SK-N-MC (cell line): ENCODE data around the gene INPP5E.

Experiments used
- DNase-seq: peaks from one replicate; pipeline ENCODE4 v3.0.0-alpha.2; 2011; ENCODE audit warnings: low read depth, low spot score
- H3K27ac ChIP-seq: fragments of 200-600 bp; sonication (generic); 2 replicates; pipeline ENCODE4 v1.5.1; 2016; ENCODE audit warnings: mixed run types
- H3K36me3 ChIP-seq: fragments of 200-600 bp; sonication (generic); 2 replicates; pipeline ENCODE4 v1.6.1; 2017; ENCODE audit warnings: antibody characterized with exemption, low read length, mixed read lengths; ENCODE audit not compliant: insufficient read depth
- H3K4me3 ChIP-seq: fragments of 200-600 bp; sonication (generic); 2 replicates; pipeline ENCODE4 v1.5.1; 2016
- H3K9ac ChIP-seq: fragments of 200-600 bp; sonication (generic); 2 replicates; pipeline ENCODE4 v1.8.0; 2017; ENCODE audit warnings: mixed run types, mixed read lengths; ENCODE audit not compliant: insufficient read length
- H3K9me3 ChIP-seq: fragments of 200-600 bp; sonication (generic); 2 replicates; pipeline ENCODE4 v1.6.1; 2017; ENCODE audit warnings: low read depth, mild to moderate bottlenecking, antibody characterized with exemption, low read length, moderate library complexity, mixed read lengths
- EZH2 ChIP-seq: fragments of 200-600 bp; sonication (generic); IDR thresholded peaks from one replicate; pipeline ENCODE4 v1.6.1; 2017; ENCODE audit warnings: antibody characterized with exemption
- FOXP2 ChIP-seq: optimal IDR thresholded peaks from 2 replicates; pipeline ENCODE3; 2011; ENCODE audit warnings: mild to moderate bottlenecking, moderate library complexity; ENCODE audit not compliant: insufficient read depth; ENCODE audit errors: extremely low read length, control extremely low read depth
- POLR2AphosphoS5 ChIP-seq: IDR thresholded peaks from 2 replicates; pipeline ENCODE4 v1.6.1; 2012; ENCODE audit warnings: mild to moderate bottlenecking, low read depth, low read length, borderline replicate concordance

Gene INPP5E

GRCh38 chr9:136395020-136395340, 44.7 kb downstream of the INPP5E start:
- Histone ChIP-seq H3K36me3 (peaks cover 59% of the 10 kb centered on the region), H3K4me3 (no peak overlapping the region), H3K9ac (no peak overlapping the region), H3K27ac (no peak overlapping the region), H3K9me3 (no peaks in the 10 kb centered on the region)
- no peak for DNase-seq
- TF ChIP-seq POLR2AphosphoS5 (no peak), FOXP2 (no peak), EZH2 (no peak)

DNA sequence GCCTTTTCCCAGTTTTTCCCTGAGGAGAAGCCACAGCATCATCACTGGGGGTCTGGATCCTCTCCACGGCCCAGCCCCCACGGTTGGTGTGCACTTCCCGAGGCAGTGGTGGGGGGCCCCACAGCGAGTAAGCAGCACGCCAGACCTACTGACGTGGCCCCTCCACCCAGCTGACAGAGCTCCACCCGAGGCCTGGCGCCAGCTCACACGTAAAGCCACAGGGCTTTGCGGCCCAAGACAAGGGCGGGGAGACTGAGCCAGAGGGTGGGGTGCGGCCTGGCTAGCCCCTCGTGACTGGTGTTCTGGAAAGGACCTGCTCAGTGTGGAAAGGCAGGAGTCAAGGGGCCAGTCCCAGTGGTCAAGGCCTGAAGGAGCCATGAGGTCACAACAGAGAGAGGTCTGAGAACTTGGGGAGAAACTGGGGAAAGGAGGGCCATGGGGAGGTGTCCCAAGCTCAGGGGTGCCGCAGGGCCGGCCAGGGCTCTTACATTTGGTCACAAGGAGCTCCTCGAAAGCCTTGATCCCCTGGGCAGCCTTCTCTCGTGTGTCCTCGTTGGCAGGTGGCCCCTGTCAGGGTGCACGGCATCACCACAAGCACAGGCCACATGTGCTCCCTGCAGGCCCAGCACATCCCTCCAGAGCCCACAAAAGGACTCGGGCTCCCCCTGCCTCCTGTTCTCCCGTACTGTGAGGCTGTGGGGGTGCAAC, 45.2 kb downstream of the INPP5E start:
- H3K9me3 ChIP-seq: no peaks in the 10 kb centered on the region
- TF ChIP-seq EZH2 (no peak), POLR2AphosphoS5 (no peak), FOXP2 (no peak)
- no peak overlapping the region for H3K27ac ChIP-seq
- H3K9ac ChIP-seq: no peak overlapping the region
- DNase-seq: no peak
- H3K4me3 ChIP-seq: no peak overlapping the region
- H3K36me3 ChIP-seq: peaks cover 62% of the 10 kb centered on the region

- no peak for DNase-seq
- TF ChIP-seq POLR2AphosphoS5: no peak
- TF ChIP-seq EZH2: no peak
- Histone ChIP-seq H3K9me3 (no peaks in the 10 kb centered on the region), H3K36me3 (peaks cover 65% of the 10 kb centered on the region), H3K27ac (no peak overlapping the region), H3K9ac (no peak overlapping the region), H3K4me3 (no peak overlapping the region)
Measured at GRCh38 chr9:136393531-136393930, 46.1 kb downstream of the INPP5E start.

GRCh38 chr9:136392538-136393449, 46.9 kb downstream of the INPP5E start:
- Histone ChIP-seq H3K36me3 (peaks cover 69% of the 10 kb centered on the region), H3K27ac (no peak overlapping the region), H3K9me3 (no peaks in the 10 kb centered on the region), H3K4me3 (no peak overlapping the region), H3K9ac (no peak overlapping the region)
- no peak for DNase-seq
- TF ChIP-seq FOXP2: no peak
- no peak for TF ChIP-seq EZH2
- no peak for TF ChIP-seq POLR2AphosphoS5

DNA sequence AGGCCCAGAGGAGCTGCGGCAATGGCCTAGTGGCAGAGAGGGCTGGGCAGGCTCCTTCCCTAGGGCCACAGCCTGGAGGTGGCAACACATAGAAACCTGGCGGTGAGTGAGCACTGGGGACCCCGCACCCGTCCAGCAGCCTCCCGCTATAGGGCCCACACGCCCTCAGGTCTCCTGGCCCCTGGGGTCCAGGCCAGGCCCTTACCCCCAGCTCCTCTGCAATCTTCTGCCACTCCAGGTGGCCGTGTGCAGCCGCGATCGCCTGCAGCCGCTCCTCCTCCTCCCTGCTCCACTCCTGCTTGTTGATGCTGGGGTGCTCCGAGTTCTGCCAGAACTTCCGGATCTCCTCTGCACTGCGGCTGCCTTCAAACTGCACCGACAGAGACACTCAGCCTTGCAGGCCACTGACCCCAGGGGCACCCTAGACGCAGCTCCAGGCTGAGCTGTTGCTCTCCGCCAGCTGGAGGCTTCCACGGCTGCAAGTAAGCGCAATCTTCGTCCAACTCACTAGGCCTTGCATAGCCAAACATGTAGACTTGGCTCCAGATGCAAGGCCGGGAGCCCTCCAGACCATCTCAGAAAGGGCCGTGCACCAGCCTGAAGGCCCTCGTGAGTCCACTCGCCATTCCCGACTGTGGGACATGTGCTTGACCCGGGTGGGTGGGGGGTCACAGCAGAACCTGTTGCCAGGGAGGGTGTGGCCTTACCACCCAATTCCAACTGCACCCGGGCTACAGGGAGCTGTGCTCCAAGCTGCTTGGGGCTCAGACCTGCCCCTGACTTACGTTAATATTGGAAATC, 47.7 kb downstream of the INPP5E start:
- Histone ChIP-seq H3K27ac (no peak overlapping the region), H3K4me3 (no peak overlapping the region), H3K9me3 (no peaks in the 10 kb centered on the region), H3K36me3 (peaks cover 74% of the 10 kb centered on the region), H3K9ac (no peak overlapping the region)
- DNase-seq: no peak
- TF ChIP-seq FOXP2 (no peak), POLR2AphosphoS5 (no peak), EZH2 (no peak)

DNA sequence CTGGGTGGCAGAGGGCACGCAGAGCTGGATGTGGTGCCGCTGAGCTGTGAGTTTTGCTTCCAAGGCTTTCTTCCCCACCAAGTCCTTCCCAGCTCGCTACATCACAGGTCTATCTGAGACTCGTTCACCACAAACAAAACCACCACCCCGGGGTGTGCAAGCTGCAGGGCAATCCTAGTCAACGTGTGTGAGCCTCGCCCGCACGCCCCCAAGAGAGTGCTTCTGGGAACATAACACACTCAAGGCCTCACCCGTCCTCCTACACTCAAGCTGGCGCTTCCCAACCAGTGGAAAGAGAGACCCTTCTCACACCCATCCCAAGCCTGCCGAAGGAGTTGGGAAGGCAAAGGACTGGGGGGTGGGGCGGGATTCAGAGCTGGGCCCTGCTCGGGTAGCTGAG, 50.2 kb downstream of the INPP5E start:
- no peaks in the 10 kb centered on the region for H3K9me3 ChIP-seq
- no peak for DNase-seq
- peaks cover 63% of the 10 kb centered on the region for H3K36me3 ChIP-seq
- no peak overlapping the region for H3K9ac ChIP-seq
- TF ChIP-seq FOXP2 (no peak), POLR2AphosphoS5 (no peak), EZH2 (no peak)
- no peak overlapping the region for H3K27ac ChIP-seq
- no peak overlapping the region for H3K4me3 ChIP-seq

- DNase-seq: no peak
- Histone ChIP-seq H3K9ac (no peak overlapping the region), H3K4me3 (no peak overlapping the region), H3K36me3 (peaks cover 56% of the 10 kb centered on the region), H3K27ac (no peak overlapping the region), H3K9me3 (no peaks in the 10 kb centered on the region)
- no peak for TF ChIP-seq POLR2AphosphoS5
- no peak for TF ChIP-seq FOXP2
- TF ChIP-seq EZH2: no peak
Measured at GRCh38 chr9:136387217-136387616, 52.4 kb downstream of the INPP5E start.

- no peak for TF ChIP-seq POLR2AphosphoS5
- TF ChIP-seq FOXP2: no peak
- no peak for TF ChIP-seq EZH2
- H3K27ac ChIP-seq: no peak overlapping the region
- no peak overlapping the region for H3K9ac ChIP-seq
- H3K4me3 ChIP-seq: no peak overlapping the region
- H3K9me3 ChIP-seq: no peaks in the 10 kb centered on the region
- peaks cover 46% of the 10 kb centered on the region for H3K36me3 ChIP-seq
- no peak for DNase-seq
Measured at GRCh38 chr9:136386018-136386417, 53.6 kb downstream of the INPP5E start.
